Hepatocyte (in vitro differentiated cells): ENCODE measurements around the gene FYN.

Experiments used
- EZH2 ChIP-seq: fragments of 200-600 bp; sonication (generic); IDR thresholded peaks from 2 replicates; pipeline ENCODE4 v1.6.1; 2016; ENCODE audit warnings: antibody characterized with exemption, mild to moderate bottlenecking, borderline replicate concordance
- EZH2phosphoT487 ChIP-seq: fragments of 200-600 bp; sonication (generic); IDR thresholded peaks from one replicate; pipeline ENCODE4 v1.6.1; 2018; ENCODE audit warnings: antibody characterized with exemption, mild to moderate bottlenecking, low read depth, moderate library complexity; ENCODE audit not compliant: unreplicated experiment, severe bottlenecking
- TF ChIP-seq, protein P1 (sequence below): fragments of 200-600 bp; sonication (generic); IDR thresholded peaks from 2 replicates; pipeline ENCODE4 v1.5.1; 2016; ENCODE audit warnings: antibody characterized with exemption, mild to moderate bottlenecking; ENCODE audit not compliant: poor library complexity

DNA sequence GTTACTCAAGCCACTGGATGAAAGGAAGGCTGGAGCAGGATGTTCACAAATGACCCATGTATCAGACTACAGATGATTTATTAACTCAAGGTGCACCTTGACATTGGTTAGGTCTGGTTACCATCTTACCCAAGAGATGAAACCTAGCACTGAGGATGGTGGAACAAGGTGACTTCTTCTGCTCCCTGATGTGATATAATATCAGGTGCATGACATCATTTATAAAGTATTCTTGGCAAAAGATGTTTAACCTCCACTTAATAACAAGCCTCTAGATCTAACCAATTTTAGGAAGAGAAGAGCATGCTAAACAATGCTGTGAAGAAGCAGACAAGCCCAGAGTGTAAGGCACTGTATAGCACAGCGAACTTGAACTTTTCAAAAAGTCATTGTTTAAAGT is 100.9 kb downstream of the FYN start:
- TF ChIP-seq, protein P1, sequence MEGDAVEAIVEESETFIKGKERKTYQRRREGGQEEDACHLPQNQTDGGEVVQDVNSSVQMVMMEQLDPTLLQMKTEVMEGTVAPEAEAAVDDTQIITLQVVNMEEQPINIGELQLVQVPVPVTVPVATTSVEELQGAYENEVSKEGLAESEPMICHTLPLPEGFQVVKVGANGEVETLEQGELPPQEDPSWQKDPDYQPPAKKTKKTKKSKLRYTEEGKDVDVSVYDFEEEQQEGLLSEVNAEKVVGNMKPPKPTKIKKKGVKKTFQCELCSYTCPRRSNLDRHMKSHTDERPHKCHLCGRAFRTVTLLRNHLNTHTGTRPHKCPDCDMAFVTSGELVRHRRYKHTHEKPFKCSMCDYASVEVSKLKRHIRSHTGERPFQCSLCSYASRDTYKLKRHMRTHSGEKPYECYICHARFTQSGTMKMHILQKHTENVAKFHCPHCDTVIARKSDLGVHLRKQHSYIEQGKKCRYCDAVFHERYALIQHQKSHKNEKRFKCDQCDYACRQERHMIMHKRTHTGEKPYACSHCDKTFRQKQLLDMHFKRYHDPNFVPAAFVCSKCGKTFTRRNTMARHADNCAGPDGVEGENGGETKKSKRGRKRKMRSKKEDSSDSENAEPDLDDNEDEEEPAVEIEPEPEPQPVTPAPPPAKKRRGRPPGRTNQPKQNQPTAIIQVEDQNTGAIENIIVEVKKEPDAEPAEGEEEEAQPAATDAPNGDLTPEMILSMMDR: no peak
- TF ChIP-seq EZH2phosphoT487 (no peak), EZH2 (no peak)
